HL-60 (cell line): ENCODE results near the gene CDK19.
"Not testable (repeated sequence)": the region's sequence is repeated elsewhere in the genome, so short reads cannot be mapped to it uniquely, and the experiment has no call there.

Experiments used
- DNase-seq, 2 experiments: peaks; one replicate each; pipeline ENCODE4 v3.0.0-alpha.2; 2010 to 2020; ENCODE audit warnings: low read depth in 1 of 2, low spot score in 1 of 2
- H3K27ac ChIP-seq: fragments of 250-450 bp; sonication (Bioruptor Pico); replicated peaks from 2 replicates; pipeline ENCODE4 v1.5.1; 2020; ENCODE audit warnings: mild to moderate bottlenecking, moderate library complexity
- H3K27me3 ChIP-seq: fragments of 250-450 bp; sonication (Bioruptor Pico); 2 replicates; pipeline ENCODE4 v1.5.1; 2021; ENCODE audit warnings: mild to moderate bottlenecking, moderate library complexity; ENCODE audit not compliant: insufficient read depth, poor library complexity, severe bottlenecking
- H3K4me3 ChIP-seq: replicated peaks from 2 replicates; pipeline ENCODE4 v1.5.1; 2011; ENCODE audit warnings: mild to moderate bottlenecking, control low read depth, low read length; ENCODE audit not compliant: insufficient read depth
- CTCF ChIP-seq: IDR thresholded peaks from one replicate; pipeline ENCODE4 v1.5.1; 2011; ENCODE audit warnings: low read length, control low read depth, inconsistent platforms; ENCODE audit not compliant: insufficient read depth
- GABPA ChIP-seq: IDR thresholded peaks from 2 replicates; pipeline ENCODE4 v1.6.1; 2012; ENCODE audit warnings: low read depth
- POLR2AphosphoS5 ChIP-seq: IDR thresholded peaks from 2 replicates; pipeline ENCODE4 v1.6.1; 2012; ENCODE audit warnings: low read depth
- REST ChIP-seq: IDR thresholded peaks from 2 replicates; pipeline ENCODE4 v1.6.1; 2012; ENCODE audit warnings: low read depth; ENCODE audit not compliant: insufficient replicate concordance
- SPI1 ChIP-seq: IDR thresholded peaks from 2 replicates; pipeline ENCODE4 v1.6.1; 2012; ENCODE audit warnings: low read depth, mild to moderate bottlenecking, borderline replicate concordance

Gene CDK19

DNA sequence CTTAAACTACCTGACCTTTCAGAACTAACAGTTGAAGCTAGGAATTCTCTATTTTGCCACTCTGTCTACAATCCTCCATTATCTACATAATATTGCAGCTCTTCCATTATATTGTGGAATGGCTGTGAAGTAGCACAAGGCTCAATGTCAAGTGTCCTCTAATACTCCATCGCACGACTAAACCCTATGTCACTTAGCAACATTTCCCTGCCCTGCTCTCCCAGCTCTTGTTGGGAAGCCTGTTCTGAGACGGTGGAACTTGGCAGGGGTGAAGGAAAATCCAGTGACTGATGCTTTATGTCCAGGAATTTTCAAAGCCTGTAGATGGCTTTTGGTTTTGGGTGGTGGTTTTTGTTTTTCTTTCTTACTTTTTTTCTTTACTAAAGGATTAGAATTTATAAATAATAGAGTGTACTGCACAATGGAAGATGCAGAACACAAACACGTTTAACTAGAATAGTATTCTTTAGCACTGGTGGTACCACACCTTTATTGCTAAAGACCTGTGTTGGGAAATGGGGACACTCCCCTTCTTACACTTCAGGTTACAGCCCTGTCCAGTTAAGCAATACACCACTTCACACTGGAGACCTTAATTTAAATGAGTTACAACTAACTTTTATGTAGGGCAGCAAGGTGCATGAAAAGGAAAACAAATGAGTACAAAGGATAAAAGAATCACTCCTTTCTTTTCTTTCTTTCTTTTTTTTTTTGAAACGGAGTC, 38.6 kb upstream of the CDK19 start:
- TF ChIP-seq GABPA (no peak), CTCF (no peak)
- Histone ChIP-seq H3K27me3 (no peaks in the 10 kb centered on the region), H3K4me3 (no peak overlapping the region), H3K27ac (0 out of 2 replicates have a peak overlapping the region, but pooled peaks have one; percentile 13)
- DNase-seq = peak; percentile 26 to 60

GRCh38 chr6:110852773-110853172, 37.5 kb upstream of the CDK19 start:
- TF ChIP-seq SPI1 (no peak), GABPA (no peak), CTCF (no peak)
- Histone ChIP-seq H3K4me3 (no peak overlapping the region), H3K27me3 (no peaks in the 10 kb centered on the region), H3K27ac (no peak overlapping the region)
- DNase-seq = peak in 1 of 2 experiments; percentile 10

GRCh38 chr6:110849781-110850180, 34.5 kb upstream of the CDK19 start:
- H3K27me3 ChIP-seq = no peaks in the 10 kb centered on the region
- no peak overlapping the region for H3K4me3 ChIP-seq
- H3K27ac ChIP-seq = no peak overlapping the region
- no peak for TF ChIP-seq GABPA
- no peak for TF ChIP-seq POLR2AphosphoS5
- no peak for TF ChIP-seq REST
- no peak for TF ChIP-seq SPI1
- TF ChIP-seq CTCF = no peak
- no peak for DNase-seq

DNA sequence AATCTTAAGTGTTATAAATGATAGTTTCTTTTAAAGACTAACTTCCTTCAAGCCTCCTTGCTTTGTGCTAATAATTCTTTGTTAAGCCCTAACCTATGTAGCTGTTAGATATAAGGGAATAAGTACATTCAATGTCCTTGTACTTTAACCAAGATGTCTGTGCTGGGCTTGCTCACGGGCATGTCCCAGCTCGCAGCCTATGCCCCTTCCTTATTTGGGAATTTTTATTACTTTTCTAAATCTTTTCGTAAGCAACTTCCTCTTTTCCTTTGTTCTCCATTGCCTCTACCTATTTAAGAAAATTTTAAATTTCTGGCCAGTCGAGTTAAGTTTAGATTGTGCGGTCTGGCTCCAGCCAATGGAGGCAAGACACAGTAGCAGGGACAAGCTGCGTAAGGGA, 26.0 kb upstream of the CDK19 start:
- H3K4me3 ChIP-seq = no peak overlapping the region
- DNase-seq = no peak
- no peak overlapping the region for H3K27ac ChIP-seq
- TF ChIP-seq SPI1 (no peak), POLR2AphosphoS5 (no peak)
- no peaks in the 10 kb centered on the region for H3K27me3 ChIP-seq

DNA sequence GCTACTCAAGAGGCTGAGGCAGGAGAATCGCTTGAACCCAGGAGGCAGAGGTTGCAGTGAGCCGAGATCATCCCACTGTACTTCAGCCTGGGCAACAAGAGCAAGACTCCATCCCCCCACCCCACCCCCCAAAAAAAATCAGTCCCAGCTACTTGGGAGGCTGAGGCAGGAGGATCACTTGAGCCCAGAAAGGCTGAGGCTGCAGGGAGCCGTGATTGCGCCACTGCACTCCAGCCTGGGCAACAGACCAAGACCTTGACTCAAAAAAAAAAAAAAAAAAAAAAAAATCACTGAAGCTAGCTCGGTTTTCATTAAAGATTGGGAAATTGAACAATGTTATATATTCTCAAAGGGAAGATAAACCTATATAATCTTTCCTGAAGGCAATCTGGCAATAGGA, 20.5 kb upstream of the CDK19 start:
- not testable (repeated sequence) for DNase-seq, H3K27ac ChIP-seq, H3K4me3 ChIP-seq, H3K27me3 ChIP-seq
